Prostate gland (tissue), 2 donors: ENCODE data around the gene PRDM11. TPM values are rescaled to one million over a fixed set of nuclear protein-coding genes. Genes with fewer than 3 reads are reported as not detected.

Experiments used
- DNase-seq: peaks from one replicate; pipeline ENCODE4 v3.0.0-alpha.2; 2019; ENCODE audit warnings: low spot score
- H3K27ac ChIP-seq, 2 donors: fragments of 200-600 bp; sonication (generic); 2 replicates each; pipeline ENCODE4 v1.5.1; 2017 to 2019
- H3K27me3 ChIP-seq: fragments of 200-600 bp; sonication (generic); replicated peaks from 2 replicates; pipeline ENCODE4 v1.5.1; 2019; ENCODE audit not compliant: insufficient read depth
- H3K36me3 ChIP-seq, 2 donors: fragments of 200-600 bp; sonication (generic); 1 replicate in 1 of 2; 2 replicates in 1 of 2; pipeline versions ENCODE4 v1.5.1 to v1.8.1; 2017 to 2019
- H3K4me1 ChIP-seq: fragments of 200-600 bp; sonication (generic); replicated peaks from 2 replicates; pipeline ENCODE4 v1.5.1; 2019
- H3K4me3 ChIP-seq, 2 donors: fragments of 200-600 bp; sonication (generic); 2 replicates each; pipeline ENCODE4 v1.5.1; 2017 to 2019
- H3K9me3 ChIP-seq: fragments of 200-600 bp; sonication (generic); 2 replicates; pipeline ENCODE4 v1.5.1; 2017
- POLR2A ChIP-seq: fragments of 450-650 bp; IDR thresholded peaks from one replicate; pipeline ENCODE4 v1.6.1; 2016; ENCODE audit warnings: antibody characterized with exemption, mild to moderate bottlenecking
- POLR2AphosphoS5 ChIP-seq: sonication (generic); formaldehyde crosslinking; IDR thresholded peaks from one replicate; pipeline ENCODE4 v1.6.1; 2017; ENCODE audit warnings: antibody characterized with exemption
- WGBS: methylation state at CpG from one replicate; pipeline ENCODE4 v1.1.5; 2018; 5-methylcytosine and 5-hydroxymethylcytosine counted together
- intact Hi-C: fragments of 100-400 bp; cut with DNase I; formaldehyde crosslinking; loops from one replicate; pipeline ENCODE4 v1.14.2; 2022
- total RNA-seq, 2 donors: library from RNA; depleted of rRNA; stranded (reverse); fragments of >200 nt; gene quantifications; one replicate each; pipeline ENCODE4 v1.1.0, GENCODE V29; 2016
- TF ChIP-seq, protein P1 (sequence below), 4 experiments: fragments of 200-600 bp in 2 of 4; fragments of 450-650 bp in 2 of 4; sonication (generic) in 2 of 4; IDR thresholded peaks; 1 replicate in 3 of 4; 2 replicates in 1 of 4; pipeline ENCODE4 v1.5.1; 2016 to 2019; ENCODE audit warnings: antibody characterized with exemption in 4 of 4, mild to moderate bottlenecking in 2 of 4, moderate library complexity in 2 of 4

The PRDM11 gene
- total RNA-seq, 2 donors from 2014 or later = 13.1 to 15.3 TPM

DNA sequence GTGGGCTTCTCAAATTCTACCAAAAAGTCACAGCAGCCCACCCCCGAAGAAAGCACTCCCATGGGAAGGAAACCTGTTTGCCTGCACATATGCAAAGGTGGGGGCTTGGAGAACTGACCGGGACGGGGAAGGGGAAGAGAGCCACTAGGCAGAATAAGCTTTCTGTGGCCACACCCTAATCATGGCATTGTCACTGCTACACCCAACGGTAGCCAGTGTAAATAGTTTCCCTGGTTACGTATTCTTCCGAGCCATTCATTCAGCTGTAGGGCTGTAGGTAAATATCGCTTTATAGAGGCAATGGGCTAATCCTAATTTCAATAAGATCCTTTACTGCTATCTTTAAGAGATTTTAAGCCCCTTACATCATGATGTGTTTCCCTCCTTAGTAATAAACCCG lies 61.7 kb downstream of the PRDM11 start:
- peak overlapping the region in 1 of 2 donors; percentile 82 for H3K27ac ChIP-seq
- peak; percentile 66 for TF ChIP-seq POLR2AphosphoS5
- TF ChIP-seq, protein P1, sequence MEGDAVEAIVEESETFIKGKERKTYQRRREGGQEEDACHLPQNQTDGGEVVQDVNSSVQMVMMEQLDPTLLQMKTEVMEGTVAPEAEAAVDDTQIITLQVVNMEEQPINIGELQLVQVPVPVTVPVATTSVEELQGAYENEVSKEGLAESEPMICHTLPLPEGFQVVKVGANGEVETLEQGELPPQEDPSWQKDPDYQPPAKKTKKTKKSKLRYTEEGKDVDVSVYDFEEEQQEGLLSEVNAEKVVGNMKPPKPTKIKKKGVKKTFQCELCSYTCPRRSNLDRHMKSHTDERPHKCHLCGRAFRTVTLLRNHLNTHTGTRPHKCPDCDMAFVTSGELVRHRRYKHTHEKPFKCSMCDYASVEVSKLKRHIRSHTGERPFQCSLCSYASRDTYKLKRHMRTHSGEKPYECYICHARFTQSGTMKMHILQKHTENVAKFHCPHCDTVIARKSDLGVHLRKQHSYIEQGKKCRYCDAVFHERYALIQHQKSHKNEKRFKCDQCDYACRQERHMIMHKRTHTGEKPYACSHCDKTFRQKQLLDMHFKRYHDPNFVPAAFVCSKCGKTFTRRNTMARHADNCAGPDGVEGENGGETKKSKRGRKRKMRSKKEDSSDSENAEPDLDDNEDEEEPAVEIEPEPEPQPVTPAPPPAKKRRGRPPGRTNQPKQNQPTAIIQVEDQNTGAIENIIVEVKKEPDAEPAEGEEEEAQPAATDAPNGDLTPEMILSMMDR (IDR thresholded peaks at IDR 0.05) = no peak
- peaks cover 0 to 6% of the 10 kb centered on the region in 2 donors for H3K36me3 ChIP-seq
- WGBS = 44% methylated on average over 8 of the region's 8 CpGs
- peaks cover 9% of the 10 kb centered on the region for H3K4me1 ChIP-seq
- H3K9me3 ChIP-seq = no peaks in the 10 kb centered on the region
- intact Hi-C loops = loop anchor here (5.0 to 10.0 kb wide), 3 partner anchors 46 to 124 kb away; no protein-coding TSS in a partner anchor
- H3K4me3 ChIP-seq = no peak overlapping the region
- peak; percentile 36 for DNase-seq
- H3K27me3 ChIP-seq = no peaks in the 10 kb centered on the region

DNA sequence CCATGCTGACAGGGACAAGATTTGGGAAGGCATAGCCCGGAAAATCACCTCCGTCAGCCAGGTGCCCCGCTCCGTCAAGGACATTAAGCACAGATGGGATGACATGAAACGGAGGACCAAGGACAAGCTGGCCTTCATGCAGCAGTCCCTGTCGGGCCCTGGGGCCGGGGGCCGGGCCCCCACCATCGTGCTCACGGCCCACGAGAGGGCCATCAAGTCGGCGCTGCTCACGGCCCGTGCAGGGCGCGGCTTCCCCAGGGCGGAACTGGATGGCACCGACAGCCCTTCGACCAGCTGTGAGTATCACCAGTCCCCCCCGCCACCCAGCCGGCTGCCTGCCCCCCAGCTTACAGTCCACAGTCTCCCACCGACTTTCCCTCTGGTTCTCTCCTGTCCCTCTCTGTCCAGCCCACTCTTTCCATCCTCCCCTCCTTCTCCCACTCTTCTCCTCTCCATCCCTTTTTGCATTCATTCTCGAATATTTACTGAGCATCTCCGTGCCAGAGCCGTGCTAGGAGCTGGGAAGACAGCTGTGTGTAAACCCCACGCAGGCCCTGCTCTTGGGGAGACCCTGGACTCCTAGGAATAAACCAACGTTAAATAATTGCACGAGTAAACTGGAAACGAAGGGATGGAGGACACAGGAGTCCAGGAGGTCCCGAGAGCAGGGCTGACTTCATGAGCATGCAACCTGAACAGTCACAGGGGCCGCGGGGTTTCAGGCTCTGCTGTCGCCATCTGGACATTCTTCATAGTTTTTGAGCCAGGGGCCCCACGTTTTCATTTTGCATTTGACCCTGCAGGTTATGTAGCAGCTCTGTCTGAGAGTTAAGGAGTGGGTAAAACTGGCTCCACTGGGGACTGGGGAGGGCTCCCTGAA lies 62.8 kb downstream of the PRDM11 start:
- no peak for DNase-seq
- H3K9me3 ChIP-seq = no peaks in the 10 kb centered on the region
- intact Hi-C loops = loop anchor here (5.0 to 10.0 kb wide), 3 partner anchors 47 to 123 kb away; no protein-coding TSS in a partner anchor
- peaks cover 0 to 10% of the 10 kb centered on the region in 2 donors for H3K36me3 ChIP-seq
- H3K27me3 ChIP-seq = no peaks in the 10 kb centered on the region
- 62% methylated on average over 35 of the region's 35 CpGs for WGBS
- TF ChIP-seq POLR2AphosphoS5 (no peak), POLR2A (no peak)
- TF ChIP-seq, protein P1 (IDR thresholded peaks at IDR 0.05) = no peak
- H3K27ac ChIP-seq = peak overlapping the region; percentile 76 to 82
- H3K4me3 ChIP-seq = no peak overlapping the region
- peaks cover 9% of the 10 kb centered on the region for H3K4me1 ChIP-seq

DNA sequence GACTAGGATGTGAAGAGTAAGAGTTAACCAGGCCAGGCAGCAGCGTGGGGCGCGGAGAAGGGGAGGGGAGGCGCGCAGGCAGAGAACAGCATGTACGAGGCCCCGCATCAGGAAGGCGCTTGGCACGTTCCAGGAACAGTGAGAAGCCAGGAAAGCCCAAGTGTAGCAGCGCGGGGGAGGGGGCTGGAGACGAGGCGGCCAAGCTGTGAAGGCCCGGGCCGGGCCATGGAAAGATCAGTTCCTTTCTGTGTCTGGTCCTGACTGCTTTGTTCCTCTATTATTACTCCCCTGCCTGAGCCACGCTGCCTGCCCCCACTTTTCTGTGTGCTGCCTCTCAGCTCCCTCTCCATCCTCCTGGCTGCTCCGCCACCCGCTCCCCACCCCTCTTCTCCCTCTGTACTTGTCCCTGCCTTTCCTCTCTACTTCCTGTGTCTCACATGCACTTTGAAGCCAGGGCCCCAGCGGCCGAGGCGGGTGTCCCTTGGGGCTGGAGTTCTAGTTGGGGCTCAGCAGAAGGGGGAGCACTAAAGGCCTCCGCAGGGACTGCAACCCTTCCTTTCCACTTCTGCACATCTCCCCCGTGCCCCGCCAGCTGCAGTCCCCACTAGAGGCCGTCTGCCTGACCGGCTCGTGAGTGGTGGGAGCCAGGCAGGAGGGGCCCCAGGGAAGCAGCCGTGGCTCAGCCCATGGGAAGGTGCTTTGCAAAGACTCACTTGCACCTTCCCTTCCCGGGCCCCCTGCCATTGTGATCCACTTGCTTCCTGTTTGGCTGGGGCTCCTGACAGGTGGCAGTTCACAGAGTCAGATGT lies 63.7 kb downstream of the PRDM11 start:
- TF ChIP-seq POLR2AphosphoS5 (peak; percentile 64), POLR2A (no peak)
- TF ChIP-seq, protein P1 (IDR thresholded peaks at IDR 0.05) = no peak
- Histone ChIP-seq H3K4me1 (peaks cover 9% of the 10 kb centered on the region), H3K9me3 (no peaks in the 10 kb centered on the region), H3K27ac (peak overlapping the region; percentile 76 to 82), H3K36me3 (peaks cover 0 to 10% of the 10 kb centered on the region in 2 donors), H3K27me3 (no peaks in the 10 kb centered on the region), H3K4me3 (no peak overlapping the region)
- WGBS = 7% methylated on average over 29 of the region's 29 CpGs
- intact Hi-C loops = loop anchor here (2.0 to 10.0 kb wide), 5 partner anchors 29 to 122 kb away; partner anchors contain the start of gene PRDM11
- peak; percentile 78 for DNase-seq

DNA sequence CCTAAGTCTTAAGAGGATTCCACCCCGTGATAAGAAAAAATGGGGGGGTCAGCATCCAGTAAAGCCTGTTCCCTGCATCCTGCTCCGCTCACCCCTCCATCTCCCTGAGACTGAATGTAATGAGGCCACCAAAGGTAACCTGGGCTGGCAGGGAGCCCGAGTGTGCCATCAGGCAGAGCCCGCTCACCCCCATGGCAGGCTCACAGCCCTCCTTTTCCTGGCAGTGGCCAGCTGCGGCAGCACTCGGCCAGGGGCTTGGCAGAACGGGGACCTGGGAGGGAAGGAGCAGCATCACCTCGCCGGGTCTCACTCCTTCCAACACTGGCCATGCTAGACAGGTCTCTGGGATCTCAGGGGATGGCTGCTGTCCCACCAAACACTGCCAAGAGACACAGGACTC lies 64.4 kb downstream of the PRDM11 start:
- WGBS = 78% methylated on average over 8 of the region's 9 CpGs
- H3K27me3 ChIP-seq = no peaks in the 10 kb centered on the region
- peak overlapping the region; percentile 76 to 82 for H3K27ac ChIP-seq
- no peaks in the 10 kb centered on the region for H3K9me3 ChIP-seq
- H3K4me3 ChIP-seq = no peak overlapping the region
- TF ChIP-seq, protein P1 (IDR thresholded peaks at IDR 0.05) = no peak
- TF ChIP-seq POLR2A (no peak), POLR2AphosphoS5 (no peak)
- H3K4me1 ChIP-seq = peaks cover 9% of the 10 kb centered on the region
- DNase-seq = no peak
- intact Hi-C loops = loop anchor here (2.0 kb wide), 2 partner anchors 30 to 64 kb away; partner anchors contain the start of gene PRDM11
- H3K36me3 ChIP-seq = peaks cover 0 to 10% of the 10 kb centered on the region in 2 donors
